GM13977 (cell line): Measurements from ENCODE around the gene FAHD1.

Source experiments
- DNase-seq: peaks from one replicate; pipeline ENCODE4 v3.0.0; 2012; ENCODE audit warnings: low spot score
- CTCF ChIP-seq: IDR thresholded peaks from 2 replicates; pipeline ENCODE4 v1.5.1; 2012; ENCODE audit warnings: mild to moderate bottlenecking, control low read depth; ENCODE audit not compliant: insufficient read depth; ENCODE audit errors: extremely low read depth, missing control alignments
- in situ Hi-C: fragments of 300-500 bp; cut with MboI; formaldehyde crosslinking; loops from one replicate; pipeline ENCODE4 v1.12.0; 2022; ENCODE audit warnings: low sequenced_read_pairs, low pct_unique_long_range_greater_than_20kb, mixed read lengths, inconsistent platforms; ENCODE audit not compliant: unreplicated experiment

The FAHD1 gene

GRCh38 chr16:1828645-1829410, 1.8 kb downstream of the FAHD1 start:
- DNase-seq: no peak
- in situ Hi-C loops: no loop called here
- no peak for TF ChIP-seq CTCF

DNA sequence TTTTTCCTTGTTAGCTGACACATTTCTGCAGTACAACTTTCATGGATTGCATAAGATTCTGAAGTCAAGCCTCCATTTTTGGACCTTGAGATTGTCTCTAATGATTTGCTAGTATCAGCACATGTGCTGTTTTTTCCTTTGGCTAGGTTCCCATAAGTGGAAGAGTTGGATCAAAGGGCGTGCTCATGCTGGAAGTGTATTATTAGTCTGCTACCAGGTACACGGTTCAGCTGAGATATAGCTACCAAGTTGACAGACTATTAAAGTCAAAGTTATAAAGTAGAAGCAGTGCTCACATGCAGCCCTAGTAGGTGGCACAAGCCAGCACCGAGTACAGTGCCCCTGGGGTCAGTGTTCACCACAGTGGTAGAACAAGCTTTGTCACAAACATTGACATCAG, 3.2 kb downstream of the FAHD1 start:
- TF ChIP-seq CTCF: no peak
- no peak for DNase-seq
- in situ Hi-C loops: no loop called here

DNA sequence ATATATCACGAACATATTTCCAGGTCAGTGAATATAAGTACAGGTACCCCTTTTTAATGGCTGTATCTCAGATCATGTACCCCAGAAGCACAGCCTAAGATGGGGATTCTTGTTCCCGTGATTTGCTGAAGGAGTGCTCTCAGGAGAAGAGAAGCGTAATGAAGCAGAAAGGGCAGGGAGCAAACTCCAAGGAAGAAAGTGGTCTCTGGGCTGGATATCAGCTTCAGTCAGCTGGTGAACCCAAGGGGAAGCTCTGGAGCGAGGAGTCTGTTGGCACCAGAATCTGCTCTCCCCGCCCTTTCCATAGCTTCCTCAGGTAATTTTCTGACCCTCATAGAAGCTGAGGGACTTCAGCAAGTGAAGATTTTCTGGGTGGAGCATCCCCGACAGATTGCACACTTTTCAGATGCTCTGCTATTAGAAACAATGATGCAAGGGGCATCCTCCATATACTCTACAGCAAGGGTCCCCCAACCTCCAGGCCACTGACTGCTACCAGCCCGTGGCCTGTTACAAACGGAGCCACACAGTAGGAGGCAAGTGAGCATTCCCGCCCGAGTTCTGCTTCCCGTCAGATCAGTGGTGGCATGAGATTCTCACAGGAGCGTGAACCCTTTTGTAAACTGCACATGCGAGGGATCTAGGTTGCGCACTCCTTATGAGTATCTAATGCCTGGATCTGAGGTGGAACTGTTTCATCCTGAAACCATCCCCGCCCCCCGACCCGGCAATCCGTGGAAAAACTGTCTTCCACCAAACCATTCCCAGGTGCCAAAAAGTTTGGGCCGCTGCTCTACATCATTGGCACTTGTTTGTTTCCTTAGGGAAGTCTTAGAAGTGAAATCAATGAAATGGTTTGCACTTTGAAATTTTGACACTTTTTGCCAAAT, 4.4 kb downstream of the FAHD1 start:
- in situ Hi-C loops: no loop called here
- no peak for DNase-seq
- TF ChIP-seq CTCF: no peak

DNA sequence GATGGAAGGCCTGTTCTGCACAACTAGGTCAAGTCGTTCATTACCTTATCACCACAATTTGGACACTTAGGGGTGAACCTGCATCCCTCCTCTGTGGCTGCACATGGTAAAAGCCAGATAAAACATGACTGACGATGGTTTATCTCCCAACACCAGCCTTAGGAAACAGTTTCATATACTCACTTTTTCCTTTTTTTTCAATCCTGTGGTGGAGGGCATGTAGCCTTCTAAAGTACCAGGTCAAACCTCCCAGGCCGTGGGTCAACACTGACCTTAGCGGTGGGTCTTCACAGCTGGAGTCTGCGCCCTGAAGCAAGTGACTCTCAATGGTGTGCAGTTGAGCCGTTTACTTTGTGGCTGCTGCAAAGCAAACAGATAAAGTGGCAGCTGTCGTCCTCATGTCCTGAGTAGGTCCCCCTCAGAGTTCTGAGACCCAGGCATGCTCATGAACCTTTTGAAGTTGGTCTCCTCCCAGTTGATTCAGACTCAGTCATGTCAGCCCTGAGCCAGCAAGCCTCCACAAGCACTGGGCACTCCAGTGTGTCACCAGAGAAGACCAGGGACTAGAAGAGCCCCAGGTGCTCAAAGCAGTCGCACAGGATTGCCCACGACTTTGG, 5.9 kb downstream of the FAHD1 start:
- no peak for DNase-seq
- TF ChIP-seq CTCF: no peak
- in situ Hi-C loops: no loop called here

DNA sequence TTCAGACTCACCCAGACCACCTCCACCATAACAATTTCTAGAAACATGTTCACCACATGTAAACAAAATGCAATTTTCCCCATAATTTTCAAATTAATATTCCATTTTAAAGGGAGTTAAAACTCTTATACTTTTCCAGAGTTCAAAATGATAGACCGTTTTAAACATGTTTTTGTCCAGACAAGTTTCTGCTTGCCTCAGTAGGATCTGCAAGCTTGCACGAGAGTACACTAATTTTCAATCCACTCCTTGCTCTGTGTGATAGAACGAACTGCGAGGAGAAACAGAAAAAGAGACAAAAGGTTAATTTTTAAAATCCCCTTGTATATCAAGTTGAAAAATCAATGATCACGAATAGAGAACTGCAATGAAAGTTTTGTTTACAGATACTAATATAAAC, 7.1 kb downstream of the FAHD1 start:
- TF ChIP-seq CTCF: no peak
- in situ Hi-C loops: no loop called here
- DNase-seq: no peak

DNA sequence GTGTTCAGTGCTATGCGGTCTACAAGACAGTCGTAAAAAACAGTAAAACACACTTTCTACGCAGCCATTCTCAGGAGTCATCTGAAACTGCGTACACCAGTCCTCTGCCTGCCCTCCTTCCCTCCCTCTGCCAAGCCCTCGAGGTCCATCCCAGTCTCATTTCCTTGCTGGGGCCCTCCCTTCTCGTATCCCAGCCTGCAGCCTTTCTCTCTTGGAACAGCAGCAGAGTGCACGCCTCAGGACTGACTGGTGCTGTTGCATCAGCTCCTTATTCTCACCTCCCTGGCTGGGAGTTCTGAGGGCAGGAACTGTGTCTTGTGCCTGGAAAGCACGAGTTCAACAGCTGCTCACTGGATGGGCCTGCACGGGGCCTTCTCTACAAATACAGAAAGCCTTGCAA, 12.5 kb downstream of the FAHD1 start:
- no peak for DNase-seq
- no peak for TF ChIP-seq CTCF
- in situ Hi-C loops: no loop called here
